Gastrocnemius medialis (tissue), 4 donors: ENCODE data around the gene AXIN1. TPM values are rescaled to one million over a fixed set of nuclear protein-coding genes. Genes with fewer than 3 reads are reported as not detected.

Experiments used
- ATAC-seq, 2 donors: fragments of 150-250 bp; one replicate each; pipeline ENCODE4 v1.9.1; 2016
- DNase-seq, 2 donors: peaks; one replicate each; pipeline ENCODE4 v3.0.0-alpha.2; 2019
- H3K27ac ChIP-seq, 4 donors: fragments of 200-600 bp; sonication (generic); 1 replicate in 1 of 4; 2 replicates in 3 of 4; pipeline ENCODE4 v1.5.1; 2016 to 2018; ENCODE audit warnings: mild to moderate bottlenecking in 2 of 4, moderate library complexity in 1 of 4
- H3K27me3 ChIP-seq, 3 donors: fragments of 200-600 bp; sonication (generic) in 2 of 3; 1 replicate in 1 of 3; 2 replicates in 2 of 3; pipeline versions ENCODE4 v1.5.1 to v1.6.0; 2016 to 2019; ENCODE audit warnings: mild to moderate bottlenecking in 1 of 3, moderate library complexity in 1 of 3
- H3K36me3 ChIP-seq, 2 donors: fragments of 200-600 bp; sonication (generic) in 1 of 2; one replicate each; pipeline ENCODE4 v1.5.1; 2017 to 2018
- H3K4me1 ChIP-seq, 2 donors: fragments of 200-600 bp; sonication (generic) in 1 of 2; one replicate each; pipeline ENCODE4 v1.5.1; 2016 to 2017; ENCODE audit warnings: mild to moderate bottlenecking in 2 of 2
- H3K4me3 ChIP-seq, 4 donors: fragments of 200-600 bp; sonication (generic) in 3 of 4; 1 replicate in 1 of 4; 2 replicates in 3 of 4; pipeline ENCODE4 v1.5.1; 2016 to 2019; ENCODE audit warnings: mild to moderate bottlenecking in 2 of 4
- H3K9me3 ChIP-seq, 3 donors: fragments of 200-600 bp; sonication (generic) in 2 of 3; 1 replicate in 1 of 3; 2 replicates in 2 of 3; pipeline ENCODE4 v1.5.1; 2016 to 2019
- CTCF ChIP-seq, 5 experiments: fragments of 450-650 bp in 3 of 5; fragments of 200-600 bp in 2 of 5; sonication (generic) in 2 of 5; IDR thresholded peaks in 4 of 5; conservative IDR thresholded peaks in 1 of 5; 1 replicate in 4 of 5; 2 replicates in 1 of 5; pipeline ENCODE4 v1.5.1; 2016 to 2019; ENCODE audit warnings: antibody characterized with exemption in 5 of 5, mild to moderate bottlenecking in 3 of 5, moderate library complexity in 3 of 5
- POLR2A ChIP-seq, 2 donors: fragments of 450-650 bp; IDR thresholded peaks; one replicate each; pipeline ENCODE4 v1.6.1; 2017; ENCODE audit warnings: antibody characterized with exemption in 2 of 2, mild to moderate bottlenecking in 2 of 2, moderate library complexity in 2 of 2
- in situ Hi-C, 4 donors: fragments of 200-750 bp; cut with MboI; loops; one replicate each; pipeline versions ENCODE4 v1.15.0 to v1.8.0; 2017; ENCODE audit warnings: low sequenced_read_pairs in 4 of 4
- intact Hi-C: fragments of 100-400 bp; cut with DNase I; formaldehyde crosslinking; loops from one replicate; pipeline ENCODE4 v1.15.1; 2023; ENCODE audit warnings: low total_unique reads
- total RNA-seq, 4 donors: library from RNA; depleted of rRNA; stranded (reverse); fragments of >200 nt; gene quantifications; one replicate each; pipeline versions ENCODE4 v1.1.0 to v1.2.3, GENCODE V29; 2016

Gene AXIN1
- total RNA-seq, 4 donors from 2014 or later: 27.1 to 41.9 (median 32.7) TPM

GRCh38 chr16:239948-240277 lies 112.6 kb downstream of the AXIN1 start:
- H3K4me1 ChIP-seq: peaks cover 42 to 63% of the 10 kb centered on the region in 2 donors
- peak in 1 of 2 donors; percentile 29 for DNase-seq
- H3K9me3 ChIP-seq: no peaks in the 10 kb centered on the region
- in situ Hi-C loops: no loop called here
- no peak for TF ChIP-seq POLR2A (IDR thresholded peaks at IDR 0.05)
- no peak for TF ChIP-seq CTCF (IDR thresholded peaks at IDR 0.05 in 4 of 5, conservative IDR thresholded peaks at IDR 0.05 in 1 of 5)
- H3K36me3 ChIP-seq: no peaks in the 10 kb centered on the region
- H3K27ac ChIP-seq: peak overlapping the region; percentile 78 to 89 (median 86)
- peak; percentile 18 to 54 for ATAC-seq
- H3K27me3 ChIP-seq: no peaks in the 10 kb centered on the region
- H3K4me3 ChIP-seq: no peak overlapping the region
- intact Hi-C loops: loop anchor here (10.0 kb wide), 1 partner anchor 405 kb away; the partner anchor contains the start of genes MCRIP2 and WDR90

Other genes starting within 250 kb of the AXIN1 start
- 10 to 100 TPM; 12.4 to 24.1 (median 19.4) TPM for gene NPRL3, start 214.1 kb downstream of the AXIN1 start, total RNA-seq
- gene HBZ, start 200.1 kb downstream of the AXIN1 start, total RNA-seq: not detected
- gene HBM, start 186.7 kb downstream of the AXIN1 start, total RNA-seq: not detected
- 100 to 1,000 TPM in 2 of 4 donors, 10 to 100 TPM in 1, 1 to 10 TPM in 1; 2.5 to 258 (median 108) TPM for gene HBA2, start 179.8 kb downstream of the AXIN1 start, total RNA-seq
- 100 to 1,000 TPM in 1 of 4 donors, 10 to 100 TPM in 2, not detected in 1; 12.3 to 172 (median 49.7) TPM for gene HBA1, start 176.0 kb downstream of the AXIN1 start, total RNA-seq
- not detected for gene HBQ1, start 172.3 kb downstream of the AXIN1 start, total RNA-seq
- gene LUC7L, start 123.3 kb downstream of the AXIN1 start, total RNA-seq: 10 to 100 TPM; 18.4 to 53.5 (median 31.1) TPM
- 100 to 1,000 TPM in 3 of 4 donors, 10 to 100 TPM in 1; 85.2 to 288 (median 251) TPM for gene FAM234A, start 117.9 kb downstream of the AXIN1 start, total RNA-seq
- gene RGS11, start 76.8 kb downstream of the AXIN1 start, total RNA-seq: 1 to 10 TPM; 1.2 to 2.2 (median 1.6) TPM
- gene ARHGDIG, start 72.1 kb downstream of the AXIN1 start, total RNA-seq: 1 to 10 TPM in 3 of 4 donors, not detected in 1; 1.4 to 3.5 (median 1.8) TPM
- 1 to 10 TPM in 1 of 4 donors, not detected in 3; 2.2 TPM for gene PDIA2, start 69.6 kb downstream of the AXIN1 start, total RNA-seq
- 100 to 1,000 TPM in 1 of 4 donors, 10 to 100 TPM in 3; 72.8 to 122 (median 87.4) TPM for gene MRPL28, start 17.8 kb upstream of the AXIN1 start, total RNA-seq
- gene PGAP6, start 29.3 kb upstream of the AXIN1 start, total RNA-seq: 10 to 100 TPM; 31.5 to 63.3 (median 50.8) TPM
- 10 to 100 TPM; 11.6 to 19.3 (median 16.3) TPM for gene NME4, start 44.5 kb upstream of the AXIN1 start, total RNA-seq
- 10 to 100 TPM; 17.0 to 23.3 (median 18.8) TPM for gene DECR2, start 49.2 kb upstream of the AXIN1 start, total RNA-seq
- 10 to 100 TPM; 27.0 to 50.1 (median 34.8) TPM for gene RAB11FIP3, start 72.9 kb upstream of the AXIN1 start, total RNA-seq
- 10 to 100 TPM; 22.3 to 37.8 (median 27.4) TPM for gene CAPN15, start 175.0 kb upstream of the AXIN1 start, total RNA-seq
- gene PRR35, start 207.7 kb upstream of the AXIN1 start, total RNA-seq: not detected
- gene NHLRC4, start 214.3 kb upstream of the AXIN1 start, total RNA-seq: under 1 TPM; 0.42 to 0.56 (median 0.48) TPM
- 10 to 100 TPM; 22.2 to 47.3 (median 38.5) TPM for gene PIGQ, start 217.2 kb upstream of the AXIN1 start, total RNA-seq
- gene RAB40C, start 237.3 kb upstream of the AXIN1 start, total RNA-seq: 10 to 100 TPM; 15.6 to 29.3 (median 21.4) TPM